ENCODE results near the gene ATP6V0E1.

Gene ATP6V0E1

GRCh38 chr5:172945151-172945550 is 38.4 kb upstream of the ATP6V0E1 start:
- TF ChIP-seq CTCF (conservative IDR thresholded peaks at IDR 0.05; ENCODE audit: low read depth), result no peak
- ChIA-PET CTCF (interaction anchor here (1.1 to 1.2 kb wide), 2 partner anchors 229 to 232 kb away, joined by 3 to 6 read pairs; no protein-coding TSS in a partner anchor), POLR2A (ENCODE audit: low non-redundant PET) (no interaction called here)
- no peak for DNase-seq (ENCODE audit: low spot score)
- peak overlapping the region; percentile 13; the same call in 1 of the 2 replicates for H3K27ac ChIP-seq

DNA sequence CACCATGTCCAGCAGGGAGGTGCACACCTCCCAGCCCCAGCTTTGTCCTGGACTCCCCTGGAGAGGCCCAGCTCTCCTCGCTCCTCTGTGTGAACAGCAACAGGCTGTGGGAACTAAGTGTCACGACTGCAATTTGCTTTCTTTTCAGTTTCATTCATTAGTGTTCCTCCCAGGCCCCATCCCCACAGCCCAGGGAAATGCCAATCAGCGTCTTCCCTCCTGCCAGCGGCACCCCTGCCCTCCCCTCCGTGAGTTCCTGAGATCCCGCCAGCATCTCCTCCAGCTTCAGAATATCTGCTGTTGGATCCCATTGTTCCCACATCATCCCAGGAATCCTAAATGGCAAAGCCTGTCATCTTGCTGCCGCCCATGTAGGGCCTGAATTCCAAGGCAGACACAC is 37.4 kb upstream of the ATP6V0E1 start:
- peak overlapping the region; percentile 9; the same call in 1 of the 2 replicates for H3K27ac ChIP-seq
- no peak for TF ChIP-seq CTCF (conservative IDR thresholded peaks at IDR 0.05; ENCODE audit: low read depth)
- no peak for DNase-seq (ENCODE audit: low spot score)
- ChIA-PET POLR2A (ENCODE audit: low non-redundant PET) (no interaction called here), CTCF (interaction anchor here (0.8 to 1.2 kb wide), 3 partner anchors 14 to 233 kb away, joined by 3 to 6 read pairs (median 3); no protein-coding TSS in a partner anchor)

- ChIA-PET POLR2A (ENCODE audit: low non-redundant PET) (no interaction called here), CTCF (no interaction called here)
- DNase-seq (ENCODE audit: low spot score), result no peak
- no peak for TF ChIP-seq CTCF (conservative IDR thresholded peaks at IDR 0.05; ENCODE audit: low read depth)
- H3K27ac ChIP-seq, result no peak overlapping the region
These were observed 34.1 kb upstream of the ATP6V0E1 start for GRCh38 chr5:172949426-172949825.

- ChIA-PET CTCF (interaction anchor here (0.7 to 1.1 kb wide), 4 partner anchors 9 to 489 kb away, joined by 3 to 7 read pairs (median 3); partner anchors contain the start of gene RPL26L1), POLR2A (ENCODE audit: low non-redundant PET) (no interaction called here)
These were observed 33.2 kb upstream of the ATP6V0E1 start for GRCh38 chr5:172950176-172950965.

DNA sequence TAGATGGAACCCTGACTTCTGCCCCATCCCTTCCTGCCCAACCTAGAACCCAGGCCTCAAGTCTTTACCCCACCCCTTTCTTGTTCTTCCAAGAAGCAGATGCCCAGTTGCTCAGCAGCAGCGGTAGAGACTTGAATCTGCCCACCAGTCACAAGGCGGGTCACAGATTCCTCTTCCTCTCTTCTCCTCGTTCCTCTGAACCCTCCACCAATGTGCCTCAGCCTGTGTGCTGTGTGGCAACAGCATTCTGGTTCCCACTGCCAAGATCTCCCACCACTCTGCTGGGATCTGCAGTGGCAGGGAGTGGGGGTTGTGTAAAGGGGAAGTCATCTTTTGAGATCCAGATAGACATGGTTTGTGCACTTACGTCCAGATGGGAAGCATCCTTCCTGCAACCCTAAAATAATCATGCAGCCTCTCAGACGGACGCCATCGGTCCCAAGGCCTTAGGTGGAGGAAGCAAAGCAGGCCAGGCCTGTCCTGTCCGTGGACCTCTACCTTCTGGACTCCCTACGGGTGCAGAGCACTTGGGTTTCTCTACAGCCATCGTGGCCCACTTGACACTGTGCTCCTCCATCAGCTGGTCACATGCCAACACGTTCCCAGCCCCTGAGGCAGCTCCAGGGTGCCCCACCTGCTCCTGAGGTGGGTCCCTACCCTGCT is 32.1 kb upstream of the ATP6V0E1 start:
- CTCF ChIA-PET, result interaction anchor here (0.5 to 1.1 kb wide), 4 partner anchors 8 to 490 kb away, joined by 3 to 9 read pairs (median 5); partner anchors contain the start of gene RPL26L1
- TF ChIP-seq CTCF (conservative IDR thresholded peaks at IDR 0.05; ENCODE audit: low read depth), result no peak
- DNase-seq (ENCODE audit: low spot score), result no peak
- H3K27ac ChIP-seq, result peak overlapping the region; percentile 58
- POLR2A ChIA-PET (ENCODE audit: low non-redundant PET), result no interaction called here

More at GRCh38 chr5:172950176-172950965, 33.2 kb upstream of the ATP6V0E1 start:
- DNase-seq (ENCODE audit: low spot score), result no peak
- no peak for TF ChIP-seq CTCF (conservative IDR thresholded peaks at IDR 0.05; ENCODE audit: low read depth)
- peak overlapping the region; percentile 58; the same call in 1 of the 2 replicates for H3K27ac ChIP-seq

DNA sequence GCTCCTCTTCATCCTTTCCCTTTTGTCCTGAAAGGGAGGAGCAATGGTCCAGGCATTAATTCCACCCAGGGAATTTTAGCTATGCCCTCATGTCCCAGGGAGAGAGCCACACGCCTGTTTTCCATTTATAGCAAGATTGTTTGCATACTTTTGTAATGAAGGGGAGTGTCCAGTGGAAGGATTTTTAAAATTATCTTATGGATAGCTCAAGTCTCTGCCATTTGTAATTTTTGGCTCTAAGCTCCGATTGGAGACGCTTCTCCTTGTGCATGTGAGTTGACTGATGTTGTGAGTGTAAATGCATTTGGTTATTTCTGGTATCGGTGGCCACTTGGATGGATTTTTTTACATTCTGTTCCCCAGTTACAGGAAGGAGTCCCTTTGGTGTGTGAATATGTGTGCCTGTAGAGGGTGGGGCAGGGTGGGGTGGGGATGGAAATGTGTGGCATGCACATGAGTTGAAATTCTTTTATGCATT is 31.5 kb upstream of the ATP6V0E1 start:
- CTCF ChIA-PET, result interaction anchor here (0.5 to 2.2 kb wide), 2 partner anchors 13 to 20 kb away, joined by 8 to 9 read pairs; no protein-coding TSS in a partner anchor
- POLR2A ChIA-PET (ENCODE audit: low non-redundant PET), result no interaction called here
- DNase-seq (ENCODE audit: low spot score), result no peak
- no peak for TF ChIP-seq CTCF (conservative IDR thresholded peaks at IDR 0.05; ENCODE audit: low read depth)
- peak overlapping the region; percentile 58 for H3K27ac ChIP-seq

Data from RWPE1 (cell line).